ENCODE data around the gene CDH23. TPM values are rescaled to one million over a fixed set of nuclear protein-coding genes. Genes with fewer than 3 reads are reported as not detected.

The CDH23 gene
- total and polyA plus RNA-seq, 9 of the 15 experiments (the other 6 are each of a cell fraction or from before 2014, with no cell fraction given), result 0.18 to 1.2 (median 0.47) TPM

DNA sequence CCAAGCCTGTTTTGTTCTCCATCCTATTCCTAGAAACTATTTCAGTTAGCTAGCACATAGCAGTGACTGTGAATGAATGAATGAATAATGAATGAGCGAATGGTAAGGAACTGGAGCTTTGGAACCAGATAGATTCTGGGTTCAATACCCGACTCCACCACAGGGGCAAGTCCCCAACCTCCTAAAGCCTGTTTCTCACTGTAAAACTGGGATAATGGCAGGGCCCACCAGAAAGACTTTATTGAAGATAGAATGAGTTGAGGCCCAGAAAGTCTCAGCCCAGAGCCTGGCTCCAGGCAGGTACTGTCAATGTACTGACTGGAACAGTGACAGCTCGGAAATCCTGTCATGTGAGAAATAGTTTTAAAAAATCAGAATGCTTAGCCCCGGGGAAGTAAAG is 1.1 kb upstream of the CDH23 start:
- Histone ChIP-seq H3K79me2 (ENCODE audit: control insufficient read depth, insufficient read depth, low read length) (no peaks in the 10 kb centered on the region), H3K9me1 (ENCODE audit: control insufficient read depth, insufficient read depth, low read length) (no peaks in the 10 kb centered on the region), H2AFZ (ENCODE audit: low read depth, low read length) (no peak overlapping the region), H3K4me2 (ENCODE audit: insufficient read depth, low read length) (no peak overlapping the region), H3K27me3 (ENCODE audit: control insufficient read depth in 2 of 2, insufficient read depth in 2 of 2, low read length in 2 of 2) (peaks cover 60 to 92% of the 10 kb centered on the region in 2 experiments), H4K20me1 (replicated peaks; ENCODE audit: control insufficient read depth, insufficient read depth, low read length) (peaks cover 17% of the 10 kb centered on the region), H3K9ac (ENCODE audit: insufficient read depth in 1 of 2, low read depth in 2 of 2, low read length in 2 of 2) (no peak overlapping the region), H3K9me3 (replicated peaks; ENCODE audit: control insufficient read depth, insufficient read depth, low read depth, low read length) (no peaks in the 10 kb centered on the region), H3K4me1 (replicated peaks in 1 of 2; ENCODE audit: control insufficient read depth in 2 of 2, insufficient read depth in 2 of 2, low read length in 2 of 2) (peaks cover 0 to 20% of the 10 kb centered on the region in 2 experiments; a peak in 2 of 5 replicates), H3K4me3 (no peak overlapping the region), H3K27ac (ENCODE audit: extremely low read depth, low read depth, low read length) (no peak overlapping the region), H3K36me3 (ENCODE audit: control insufficient read depth, insufficient read depth, low read length) (no peaks in the 10 kb centered on the region)
- FAIRE-seq (no peak), DNase-seq (ENCODE audit: extremely low read depth in 1 of 4, low spot score in 3 of 4) (peak in 2 of 4 experiments; percentile 54 to 55), ATAC-seq (peak; percentile 14; the same call in 1 of the 3 replicates)
- 18% methylated on average over 4 of the region's 4 CpGs for WGBS (ENCODE audit: insufficient coverage, low coverage, missing lambda C conversion rate)
- ChIA-PET POLR2A (interaction anchor here (0.7 kb wide), 1 partner anchor 62 kb away, joined by 3 read pairs; no protein-coding TSS in a partner anchor), CTCF (ENCODE audit: low intra/inter-chr PET ratio) (interaction anchor here (0.7 kb wide), 1 partner anchor 300 kb away, joined by 3 read pairs; no protein-coding TSS in a partner anchor)
- BruUV-seq (replicated peaks), result no TSS peak
- in situ Hi-C loops (cut with MboI) (no loop called here), intact Hi-C loops (cut with micrococcal nuclease) (loop anchor here (5.0 kb wide), 3 partner anchors 77 to 417 kb away; no protein-coding TSS in a partner anchor)
- TF ChIP-seq CTCF (IDR thresholded peaks at IDR 0.05 in 2 of 3, conservative IDR thresholded peaks at IDR 0.05 in 1 of 3; ENCODE audit: insufficient read depth in 2 of 3, low read depth in 1 of 3, low read length in 3 of 3) (peak in 2 of 3 experiments; percentile 2 to 18; a peak in 2 of 6 replicates), BACH1 (tag; IDR thresholded peaks at IDR 0.05) (no peak), ZNF24 (IDR thresholded peaks at IDR 0.05) (peak; percentile 82)
